Mesenchymal stem cell (in vitro differentiated cells and primary cell): ENCODE results near the gene EPS8L1.
"Not testable (repeated sequence)": the region's sequence is repeated elsewhere in the genome, so short reads cannot be mapped to it uniquely, and the experiment has no call there.

ENCODE experiments used
- DNase-seq: peaks from one replicate; pipeline ENCODE4 v3.0.0-alpha.2; 2013
- H2AFZ ChIP-seq: one replicate; pipeline ENCODE4 v1.6.1; 2013; ENCODE audit warnings: low read depth, mild to moderate bottlenecking, control low read depth, inconsistent platforms, low read length, moderate library complexity
- H2AK5ac ChIP-seq: 2 replicates; pipeline ENCODE4 v1.6.1; 2013; ENCODE audit warnings: low read length, moderate library complexity, mild to moderate bottlenecking, inconsistent platforms; ENCODE audit not compliant: severe bottlenecking
- H2BK120ac ChIP-seq: one replicate; pipeline ENCODE4 v1.6.1; 2013; ENCODE audit warnings: low read depth, mild to moderate bottlenecking, inconsistent platforms, low read length, moderate library complexity
- H2BK12ac ChIP-seq, 2 experiments: one replicate each; pipeline ENCODE4 v1.6.1; 2013; ENCODE audit warnings: inconsistent platforms in 2 of 2, low read length in 2 of 2, mild to moderate bottlenecking in 2 of 2, moderate library complexity in 2 of 2, control low read depth in 1 of 2
- H2BK15ac ChIP-seq: one replicate; pipeline ENCODE4 v1.6.1; 2013; ENCODE audit warnings: mild to moderate bottlenecking, low read depth, inconsistent platforms; ENCODE audit not compliant: poor library complexity, severe bottlenecking
- H2BK5ac ChIP-seq: 2 replicates; pipeline ENCODE4 v1.6.1; 2013; ENCODE audit warnings: low read depth, mild to moderate bottlenecking, low read length, control low read depth, inconsistent platforms; ENCODE audit not compliant: poor library complexity, severe bottlenecking
- H3K14ac ChIP-seq, 2 experiments: one replicate each; pipeline ENCODE4 v1.6.1; 2013; ENCODE audit warnings: inconsistent platforms in 2 of 2, low read length in 2 of 2, control low read depth in 1 of 2, mild to moderate bottlenecking in 1 of 2, moderate library complexity in 1 of 2
- H3K18ac ChIP-seq, 2 experiments: one replicate each; pipeline ENCODE4 v1.6.1; 2013; ENCODE audit warnings: inconsistent platforms in 2 of 2, low read length in 2 of 2, control low read depth in 1 of 2, low read depth in 1 of 2, mild to moderate bottlenecking in 1 of 2
- H3K23ac ChIP-seq, 2 experiments: one replicate each; pipeline ENCODE4 v1.6.1; 2013; ENCODE audit warnings: inconsistent platforms in 2 of 2, low read length in 2 of 2, mild to moderate bottlenecking in 2 of 2, moderate library complexity in 2 of 2, control low read depth in 1 of 2
- H3K27ac ChIP-seq: 2 replicates; pipeline ENCODE4 v1.5.1; 2013; ENCODE audit warnings: mild to moderate bottlenecking, moderate library complexity, low read length, control low read depth, inconsistent platforms; ENCODE audit not compliant: poor library complexity, severe bottlenecking
- H3K27me3 ChIP-seq, 2 experiments: 2 replicates each; pipeline versions ENCODE4 v1.6.1 to v1.7.0; 2013; ENCODE audit warnings: low read length in 2 of 2, mild to moderate bottlenecking in 2 of 2, moderate library complexity in 2 of 2, control low read depth in 1 of 2, inconsistent platforms in 1 of 2; ENCODE audit not compliant: control insufficient read depth in 1 of 2, insufficient read depth in 1 of 2
- H3K36me3 ChIP-seq, 2 experiments: 2 replicates each; pipeline versions ENCODE4 v1.6.1 to v1.7.0; 2013; ENCODE audit warnings: low read length in 2 of 2, control low read depth in 1 of 2, inconsistent platforms in 1 of 2, low read depth in 1 of 2, mild to moderate bottlenecking in 1 of 2; ENCODE audit not compliant: insufficient read depth in 2 of 2, control insufficient read depth in 1 of 2
- H3K4ac ChIP-seq, 2 experiments: one replicate each; pipeline ENCODE4 v1.6.1; 2013; ENCODE audit warnings: inconsistent platforms in 2 of 2, low read length in 2 of 2, mild to moderate bottlenecking in 2 of 2, moderate library complexity in 2 of 2, control low read depth in 1 of 2, low read depth in 1 of 2
- H3K4me1 ChIP-seq: 2 replicates; pipeline ENCODE4 v1.6.1; 2013; ENCODE audit warnings: low read depth, low read length, control low read depth; ENCODE audit not compliant: control insufficient read depth, insufficient read depth
- H3K4me2 ChIP-seq: 2 replicates; pipeline ENCODE4 v1.6.1; 2013; ENCODE audit warnings: low read length, mild to moderate bottlenecking, inconsistent platforms; ENCODE audit not compliant: poor library complexity, severe bottlenecking
- H3K4me3 ChIP-seq, 2 experiments: 2 replicates each; pipeline versions ENCODE4 v1.5.1 to v1.7.0; 2013; ENCODE audit warnings: low read length in 2 of 2, mild to moderate bottlenecking in 2 of 2, control low read depth in 1 of 2, low read depth in 1 of 2; ENCODE audit not compliant: insufficient read depth in 1 of 2
- H3K79me1 ChIP-seq: replicated peaks from 2 replicates; pipeline ENCODE4 v1.6.1; 2013; ENCODE audit warnings: mild to moderate bottlenecking, control low read depth, low read length, inconsistent platforms; ENCODE audit not compliant: poor library complexity, severe bottlenecking
- H3K9ac ChIP-seq: 2 replicates; pipeline ENCODE4 v1.7.0; 2013; ENCODE audit warnings: mild to moderate bottlenecking, low read length, moderate library complexity
- H3K9me3 ChIP-seq: 2 replicates; pipeline ENCODE4 v1.7.0; 2013; ENCODE audit warnings: mild to moderate bottlenecking, low read length; ENCODE audit not compliant: control insufficient read depth
- H4K8ac ChIP-seq: one replicate; pipeline ENCODE4 v1.6.1; 2013; ENCODE audit warnings: inconsistent platforms, mild to moderate bottlenecking, low read length, moderate library complexity
- H4K91ac ChIP-seq: one replicate; pipeline ENCODE4 v1.6.1; 2013; ENCODE audit warnings: mild to moderate bottlenecking, low read length, inconsistent platforms
- WGBS: methylation state at CpG from one replicate; pipeline ENCODE4 v1.1.7; 2013; ENCODE audit warnings: mixed read lengths; 5-methylcytosine and 5-hydroxymethylcytosine counted together

The EPS8L1 gene

DNA sequence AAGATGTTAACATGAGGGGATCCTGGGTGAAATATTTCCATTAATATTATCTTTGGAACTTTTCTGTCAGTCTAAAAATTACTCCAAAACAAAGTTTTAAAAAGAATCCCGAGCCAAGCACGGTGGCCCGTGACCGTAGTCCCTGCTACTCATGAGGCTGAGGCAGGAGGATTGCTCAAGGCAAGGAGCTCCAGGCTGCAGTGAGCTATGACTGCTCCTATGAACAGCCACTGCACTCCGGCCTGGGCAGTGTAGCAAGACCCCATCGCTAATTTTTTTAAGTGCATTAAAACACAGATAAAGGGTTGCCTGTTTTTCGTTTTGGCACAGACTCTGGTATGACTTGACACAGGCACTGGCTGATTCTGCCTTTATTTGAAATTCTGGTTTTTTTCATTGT lies 44.5 kb upstream of the EPS8L1 start:
- Histone ChIP-seq H3K4me1 (no peaks in the 10 kb centered on the region), H2BK120ac (no peak overlapping the region), H2BK5ac (no peak overlapping the region), H2BK15ac (no peak overlapping the region), H3K4me2 (no peak overlapping the region), H3K9ac (no peak overlapping the region), H3K9me3 (no peaks in the 10 kb centered on the region), H2BK12ac (no peak overlapping the region), H3K14ac (no peak overlapping the region), H3K36me3 (no peaks in the 10 kb centered on the region), H3K79me1 (no peaks in the 10 kb centered on the region), H4K91ac (no peak overlapping the region), H3K4ac (no peak overlapping the region), H4K8ac (no peak overlapping the region), H3K4me3 (no peak overlapping the region), H2AFZ (no peak overlapping the region), H2AK5ac (no peak overlapping the region), H3K18ac (no peak overlapping the region), H3K27ac (no peak overlapping the region), H3K23ac (no peak overlapping the region), H3K27me3 (no peaks in the 10 kb centered on the region)
- 89% methylated on average over 7 of the region's 7 CpGs for WGBS
- DNase-seq, result no peak

DNA sequence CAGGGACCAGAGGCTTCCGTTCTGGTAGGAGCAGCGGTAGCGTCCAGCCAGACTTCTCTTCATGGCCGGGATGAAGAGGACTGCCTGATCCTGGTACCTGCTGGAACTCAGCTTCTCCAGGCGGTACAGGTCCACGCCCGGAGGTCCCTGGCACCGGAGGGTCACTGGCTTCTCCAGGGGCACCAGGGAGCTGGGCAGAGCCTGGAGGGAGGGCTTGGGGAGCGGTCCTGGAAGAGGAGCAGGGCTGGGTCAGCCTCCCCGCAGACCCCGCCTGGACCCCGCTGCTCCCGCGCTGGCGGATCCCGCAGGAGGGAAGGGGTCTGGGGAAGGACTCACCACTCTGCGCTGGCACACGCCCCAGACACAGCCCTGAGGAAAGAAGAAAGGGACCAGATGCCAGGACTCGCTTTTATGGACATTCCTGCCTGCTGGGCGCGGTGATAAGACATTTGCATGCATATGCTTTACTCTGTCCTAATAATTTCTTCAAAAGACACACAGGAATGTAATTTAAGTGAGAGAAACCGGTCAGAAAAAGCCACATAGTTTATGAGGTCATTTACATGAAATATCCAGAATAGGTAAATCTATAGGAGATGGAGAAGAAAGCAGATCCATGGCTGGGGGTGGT lies 43.4 kb upstream of the EPS8L1 start:
- no peaks in the 10 kb centered on the region for H3K4me1 ChIP-seq
- no peak overlapping the region for H2BK15ac ChIP-seq
- no peak overlapping the region for H2BK5ac ChIP-seq
- H4K8ac ChIP-seq, result no peak overlapping the region
- H3K9ac ChIP-seq, result no peak overlapping the region
- H3K14ac ChIP-seq, result no peak overlapping the region
- no peak overlapping the region for H3K4me2 ChIP-seq
- H2BK120ac ChIP-seq, result no peak overlapping the region
- no peak overlapping the region for H3K23ac ChIP-seq
- 96% methylated on average over 19 of the region's 22 CpGs for WGBS
- no peaks in the 10 kb centered on the region for H3K9me3 ChIP-seq
- no peak overlapping the region for H2AFZ ChIP-seq
- no peak overlapping the region for H3K4ac ChIP-seq
- no peak overlapping the region for H4K91ac ChIP-seq
- H3K27me3 ChIP-seq, result no peaks in the 10 kb centered on the region
- H3K36me3 ChIP-seq, result no peaks in the 10 kb centered on the region
- DNase-seq, result no peak
- no peak overlapping the region for H2BK12ac ChIP-seq
- H2AK5ac ChIP-seq, result no peak overlapping the region
- H3K27ac ChIP-seq, result no peak overlapping the region
- H3K79me1 ChIP-seq, result no peaks in the 10 kb centered on the region
- H3K18ac ChIP-seq, result no peak overlapping the region
- H3K4me3 ChIP-seq, result no peak overlapping the region

DNA sequence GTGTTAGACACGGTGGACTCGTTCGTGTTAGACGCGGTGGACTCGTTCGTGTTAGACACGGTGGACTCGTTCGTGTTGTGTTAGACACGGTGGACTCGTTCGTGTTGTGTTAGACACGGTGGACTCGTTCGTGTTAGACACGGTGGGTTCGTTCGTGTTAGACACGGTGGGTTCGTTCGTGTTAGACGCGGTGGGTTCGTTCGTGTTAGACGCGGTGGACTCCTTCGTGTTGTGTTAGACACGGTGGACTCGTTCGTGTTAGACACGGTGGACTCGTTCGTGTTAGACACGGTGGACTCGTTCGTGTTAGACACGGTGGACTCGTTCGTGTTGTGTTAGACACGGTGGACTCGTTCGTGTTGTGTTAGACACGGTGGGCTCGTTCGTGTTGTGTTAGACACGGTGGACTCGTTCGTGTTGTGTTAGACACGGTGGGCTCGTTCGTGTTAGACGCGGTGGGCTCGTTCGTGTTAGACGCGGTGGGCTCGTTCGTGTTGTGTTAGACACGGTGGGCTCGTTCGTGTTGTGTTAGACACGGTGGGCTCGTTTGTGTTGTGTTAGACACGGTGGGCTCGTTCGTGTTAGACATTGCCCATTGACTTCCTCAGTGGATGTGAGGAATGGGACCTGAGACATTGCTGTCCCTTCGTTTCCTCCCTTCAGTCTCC lies 42.6 kb upstream of the EPS8L1 start:
- H3K18ac ChIP-seq, H3K4me1 ChIP-seq, H3K27me3 ChIP-seq, H3K4me2 ChIP-seq, H2BK12ac ChIP-seq, H3K79me1 ChIP-seq, H2BK5ac ChIP-seq, DNase-seq, H3K36me3 ChIP-seq, H3K9ac ChIP-seq, H4K91ac ChIP-seq, H3K23ac ChIP-seq, H3K4me3 ChIP-seq, H3K9me3 ChIP-seq, H3K4ac ChIP-seq, H2AFZ ChIP-seq, H2AK5ac ChIP-seq, H3K27ac ChIP-seq, H2BK120ac ChIP-seq, H2BK15ac ChIP-seq, H4K8ac ChIP-seq, H3K14ac ChIP-seq: not testable (repeated sequence)
- 96% methylated on average over 58 of the region's 70 CpGs for WGBS

DNA sequence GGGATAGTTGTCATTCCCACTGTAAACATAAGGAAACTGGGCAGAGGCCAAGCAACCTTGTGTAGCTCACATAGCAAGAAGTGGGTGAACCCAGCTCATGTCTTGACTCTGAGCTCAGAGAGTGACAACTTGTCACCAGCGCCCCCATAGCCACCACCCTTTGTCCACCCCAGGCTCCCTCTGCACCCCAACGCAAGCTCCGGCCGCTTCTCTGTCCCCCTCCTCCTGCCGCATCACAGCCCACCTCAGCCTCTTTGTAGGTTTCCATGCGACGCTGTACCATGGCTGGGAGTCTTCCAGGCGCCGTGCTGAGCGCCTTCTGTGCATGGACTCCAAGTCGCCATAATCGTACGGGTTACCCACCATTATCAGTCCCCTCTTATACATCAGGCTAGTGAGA lies 40.9 kb upstream of the EPS8L1 start:
- Histone ChIP-seq H3K27me3 (no peaks in the 10 kb centered on the region), H4K8ac (no peak overlapping the region), H3K14ac (no peak overlapping the region), H3K9me3 (no peaks in the 10 kb centered on the region), H3K27ac (no peak overlapping the region), H2BK15ac (no peak overlapping the region), H3K36me3 (no peaks in the 10 kb centered on the region), H3K79me1 (no peaks in the 10 kb centered on the region), H2AFZ (no peak overlapping the region), H3K23ac (no peak overlapping the region), H2BK5ac (no peak overlapping the region), H3K4ac (no peak overlapping the region), H3K4me2 (no peak overlapping the region), H3K4me3 (no peak overlapping the region), H2AK5ac (no peak overlapping the region), H3K4me1 (no peaks in the 10 kb centered on the region), H2BK120ac (no peak overlapping the region), H3K9ac (no peak overlapping the region), H4K91ac (no peak overlapping the region), H2BK12ac (no peak overlapping the region), H3K18ac (no peak overlapping the region)
- DNase-seq, result no peak
- 89% methylated on average over 11 of the region's 13 CpGs for WGBS
